Keratinocyte (primary cell): Measurements from ENCODE around the gene VPS52. TPM values are rescaled to one million over a fixed set of nuclear protein-coding genes. Genes with fewer than 3 reads are reported as not detected.

Source experiments
- DNase-seq: peaks from one replicate; pipeline ENCODE4 v3.0.0-alpha.2; 2011; ENCODE audit warnings: low read depth, missing footprints, low spot score
- FAIRE-seq: peaks from 2 replicates; lab custom pipeline; 2011; peaks lifted over from hg19 to GRCh38; lab: Jason Lieb, UNC
- H2AFZ ChIP-seq: 2 replicates; pipeline ENCODE4 v1.6.0; 2012; ENCODE audit warnings: low read length, control low read depth, inconsistent platforms; ENCODE audit not compliant: control insufficient read depth
- H3K27ac ChIP-seq: 2 replicates; pipeline ENCODE4 v1.5.1; 2011; ENCODE audit warnings: low read length; ENCODE audit not compliant: control insufficient read depth, insufficient read depth
- H3K27me3 ChIP-seq: 3 replicates; pipeline ENCODE4 v1.6.0; 2011; ENCODE audit warnings: low read length; ENCODE audit not compliant: control insufficient read depth, insufficient read depth; ENCODE audit errors: extremely low read depth
- H3K36me3 ChIP-seq, 2 experiments: 2 replicates in 1 of 2; 3 replicates in 1 of 2; pipeline ENCODE4 v1.5.1; 2011; ENCODE audit warnings: low read length in 2 of 2, mild to moderate bottlenecking in 1 of 2; ENCODE audit not compliant: control insufficient read depth in 2 of 2, insufficient read depth in 2 of 2; ENCODE audit errors: extremely low read depth in 1 of 2
- H3K4me1 ChIP-seq: 3 replicates; pipeline ENCODE4 v1.5.1; 2011; ENCODE audit warnings: low read length; ENCODE audit not compliant: control insufficient read depth, insufficient read depth; ENCODE audit errors: extremely low read depth
- H3K4me2 ChIP-seq: 3 replicates; pipeline ENCODE4 v1.6.0; 2011; ENCODE audit warnings: low read depth, low read length; ENCODE audit not compliant: control insufficient read depth, insufficient read depth; ENCODE audit errors: extremely low read depth
- H3K4me3 ChIP-seq, 3 experiments: fragments of 200-600 bp in 1 of 3; sonication (generic) in 1 of 3; 2 replicates in 2 of 3; 3 replicates in 1 of 3; pipeline ENCODE4 v1.5.1; 2011 to 2016; ENCODE audit warnings: low read length in 3 of 3, mild to moderate bottlenecking in 3 of 3, control low read depth in 2 of 3, inconsistent platforms in 1 of 3, low read depth in 1 of 3, mixed read lengths in 1 of 3, mixed run types in 1 of 3, moderate library complexity in 1 of 3; ENCODE audit not compliant: control insufficient read depth in 2 of 3, insufficient read depth in 2 of 3; ENCODE audit errors: extremely low read depth in 1 of 3
- H3K79me2 ChIP-seq: 2 replicates; pipeline ENCODE4 v1.6.0; 2012; ENCODE audit warnings: low read length; ENCODE audit not compliant: control insufficient read depth, insufficient read depth
- H3K9ac ChIP-seq: 3 replicates; pipeline ENCODE4 v1.6.0; 2011; ENCODE audit warnings: low read length; ENCODE audit not compliant: control insufficient read depth, insufficient read depth; ENCODE audit errors: extremely low read depth
- H3K9me1 ChIP-seq: 3 replicates; pipeline ENCODE4 v1.6.0; 2011; ENCODE audit warnings: low read length; ENCODE audit not compliant: control insufficient read depth, insufficient read depth; ENCODE audit errors: extremely low read depth
- H3K9me3 ChIP-seq: 2 replicates; pipeline ENCODE4 v1.5.1; 2012; ENCODE audit warnings: low read depth, low read length; ENCODE audit not compliant: control insufficient read depth
- H4K20me1 ChIP-seq: 3 replicates; pipeline ENCODE4 v1.6.0; 2011; ENCODE audit warnings: low read length; ENCODE audit not compliant: control insufficient read depth, insufficient read depth; ENCODE audit errors: extremely low read depth
- CTCF ChIP-seq, 3 experiments: IDR thresholded peaks in 1 of 3; conservative IDR thresholded peaks in 1 of 3; optimal IDR thresholded peaks in 1 of 3; 2 replicates in 2 of 3; 3 replicates in 1 of 3; pipeline versions ENCODE3 to v1.5.1; 2011; ENCODE audit warnings: low read length in 3 of 3, mild to moderate bottlenecking in 3 of 3, moderate library complexity in 2 of 3, control low read depth in 1 of 3, inconsistent platforms in 1 of 3; ENCODE audit not compliant: insufficient read depth in 2 of 3; ENCODE audit errors: extremely low read depth in 1 of 3
- EZH2 ChIP-seq: IDR thresholded peaks from one replicate; pipeline ENCODE4 v1.6.1; 2012; ENCODE audit warnings: inconsistent platforms, mild to moderate bottlenecking, low read length, moderate library complexity
- dilution Hi-C: fragments of 300-500 bp; cut with MboI; formaldehyde crosslinking; loops from one replicate; pipeline ENCODE4 v1.7.0; 2020; ENCODE audit warnings: low sequenced_read_pairs; ENCODE audit not compliant: extremely low pct_ligation_motif_present
- polyA plus RNA-seq, 5 experiments: library from polyadenylated mRNA; depleted of rRNA in 3 of 5; stranded (reverse) in 3 of 5; stranded (forward) in 1 of 5; unstranded in 1 of 5; fragments of >200 nt; gene quantifications; 1 replicate in 1 of 5; 2 replicates in 3 of 5; 3 replicates in 1 of 5; pipeline versions ENCODE4 v1.2.1 to v1.2.3, GENCODE V29; 2011 to 2012; ENCODE audit warnings: missing spikeins in 2 of 5, low read depth in 1 of 5, low replicate concordance in 1 of 5

The VPS52 gene
- polyA plus RNA-seq, 1 donor (not counting 4 experiments of a cell fraction or from before 2014, with no cell fraction given), result 36.2 TPM

- FAIRE-seq (no peak), DNase-seq (no peak)
- H3K9me1 ChIP-seq, result no peaks in the 10 kb centered on the region
- TF ChIP-seq EZH2 (no peak), CTCF (optimal IDR thresholded peaks at IDR 0.05 in 1 of 3, IDR thresholded peaks at IDR 0.05 in 1 of 3, conservative IDR thresholded peaks at IDR 0.05 in 1 of 3; ENCODE audit: extremely low read depth in 1 of 3, insufficient read depth in 2 of 3, low read length in 3 of 3) (no peak)
- H3K36me3 ChIP-seq, result peaks cover 22 to 25% of the 10 kb centered on the region in 2 experiments
- H3K27me3 ChIP-seq, result no peaks in the 10 kb centered on the region
- H3K79me2 ChIP-seq, result peaks cover 34% of the 10 kb centered on the region
- H3K27ac ChIP-seq, result no peak overlapping the region
- no peaks in the 10 kb centered on the region for H3K9me3 ChIP-seq
- H3K4me2 ChIP-seq, result no peak overlapping the region
- dilution Hi-C loops, result no loop called here
- no peak overlapping the region for H2AFZ ChIP-seq
- peaks cover 12% of the 10 kb centered on the region for H3K4me1 ChIP-seq
- no peak overlapping the region for H3K4me3 ChIP-seq
- no peak overlapping the region for H3K9ac ChIP-seq
- H4K20me1 ChIP-seq, result no peaks in the 10 kb centered on the region
Measured at GRCh38 chr6:33301877-33302276, 30.2 kb upstream of the VPS52 start.

- TF ChIP-seq CTCF (optimal IDR thresholded peaks at IDR 0.05 in 1 of 3, IDR thresholded peaks at IDR 0.05 in 1 of 3, conservative IDR thresholded peaks at IDR 0.05 in 1 of 3; ENCODE audit: extremely low read depth in 1 of 3, insufficient read depth in 2 of 3, low read length in 3 of 3) (peak in 2 of 3 experiments; percentile 70 to 85), EZH2 (no peak)
- DNase-seq (no peak), FAIRE-seq (peak; percentile 44)
- H3K9me3 ChIP-seq, result no peaks in the 10 kb centered on the region
- H3K9ac ChIP-seq, result peak overlapping the region; percentile 88
- peaks cover 14% of the 10 kb centered on the region for H3K4me1 ChIP-seq
- no peaks in the 10 kb centered on the region for H4K20me1 ChIP-seq
- no peaks in the 10 kb centered on the region for H3K9me1 ChIP-seq
- peaks cover 24% of the 10 kb centered on the region for H3K79me2 ChIP-seq
- dilution Hi-C loops, result no loop called here
- H3K4me3 ChIP-seq, result peak overlapping the region; percentile 70 to 93 (median 91)
- H3K27me3 ChIP-seq, result no peaks in the 10 kb centered on the region
- H3K36me3 ChIP-seq, result peaks cover 18 to 29% of the 10 kb centered on the region in 2 experiments
- H3K27ac ChIP-seq, result peak overlapping the region; percentile 89
- peak overlapping the region; percentile 64 for H2AFZ ChIP-seq
- peak overlapping the region; percentile 89 for H3K4me2 ChIP-seq
Measured at GRCh38 chr6:33299237-33299944, 27.7 kb upstream of the VPS52 start.
